ENCODE measurements around the gene SHC4.

- TF ChIP-seq CTCF (optimal IDR thresholded peaks at IDR 0.05 in 1 of 3, IDR thresholded peaks at IDR 0.05 in 1 of 3, conservative IDR thresholded peaks at IDR 0.05 in 1 of 3; ENCODE audit: extremely low read depth in 1 of 3, insufficient read depth in 2 of 3, low read length in 3 of 3) (no peak), EZH2 (IDR thresholded peaks at IDR 0.05; ENCODE audit: low read length) (no peak)
These were observed 75.5 kb downstream of the SHC4 start for GRCh38 chr15:48888191-48888590.
